Putamen (tissue), 1 donor: ENCODE results near the gene VMO1.

ENCODE experiments used
- DNase-seq: peaks from one replicate; pipeline ENCODE4 v3.0.0-alpha.2; 2016; ENCODE audit warnings: low spot score

Gene VMO1

DNA sequence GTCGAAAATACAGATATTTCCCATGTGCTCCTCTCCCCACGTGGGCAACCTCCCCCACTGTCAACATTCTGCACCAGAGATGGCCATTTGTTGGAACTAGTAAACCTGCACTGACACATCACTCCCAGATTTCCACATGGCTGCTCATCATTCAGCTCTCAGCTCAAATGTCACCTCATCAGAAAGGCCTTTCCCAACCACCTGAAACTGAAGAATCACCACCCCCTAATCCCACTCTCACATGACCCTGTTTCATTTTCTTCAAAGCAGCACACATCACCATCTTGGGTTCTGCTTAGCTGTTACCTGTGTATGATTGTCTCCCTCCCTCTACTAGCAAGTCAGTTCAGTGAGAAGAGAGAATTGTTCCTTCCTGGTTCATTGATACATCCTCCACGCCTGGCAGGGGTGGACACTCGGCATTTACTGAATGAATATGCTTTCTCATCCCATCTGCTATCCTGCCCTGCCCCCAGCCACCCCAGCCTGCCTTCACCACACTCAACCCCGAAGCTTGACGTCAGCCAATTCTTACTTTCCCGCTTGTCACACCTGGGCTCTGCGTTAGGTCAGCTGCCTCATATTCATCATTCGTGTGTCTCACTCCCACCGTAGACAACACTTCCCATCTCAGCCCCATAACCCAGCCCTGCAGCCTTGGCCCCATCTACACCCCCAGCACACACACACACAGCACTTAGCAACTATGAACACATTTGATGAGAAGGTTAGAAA is 14.5 kb upstream of the VMO1 start:
- no peak for DNase-seq

- no peak for DNase-seq
These were observed 10.4 kb upstream of the VMO1 start for GRCh38 chr17:4796552-4796920.

DNA sequence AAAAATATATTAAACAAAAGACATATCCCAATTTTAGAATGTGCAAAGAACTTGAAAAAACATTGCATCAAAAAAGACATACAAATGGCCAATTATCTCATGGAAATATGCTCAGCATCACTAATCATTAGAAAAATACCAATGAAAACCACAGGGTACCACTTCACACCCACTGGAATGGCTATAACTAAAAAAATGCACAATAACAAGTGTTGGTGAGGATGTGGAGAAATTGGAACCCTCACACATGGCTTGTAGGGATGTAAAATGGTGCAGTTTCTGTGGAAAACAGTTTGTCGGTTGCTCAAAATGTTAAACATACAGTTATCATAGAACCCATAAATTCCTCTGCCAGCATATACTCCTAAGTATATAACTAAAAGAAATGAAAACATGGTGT is 9.0 kb upstream of the VMO1 start:
- no peak for DNase-seq

DNA sequence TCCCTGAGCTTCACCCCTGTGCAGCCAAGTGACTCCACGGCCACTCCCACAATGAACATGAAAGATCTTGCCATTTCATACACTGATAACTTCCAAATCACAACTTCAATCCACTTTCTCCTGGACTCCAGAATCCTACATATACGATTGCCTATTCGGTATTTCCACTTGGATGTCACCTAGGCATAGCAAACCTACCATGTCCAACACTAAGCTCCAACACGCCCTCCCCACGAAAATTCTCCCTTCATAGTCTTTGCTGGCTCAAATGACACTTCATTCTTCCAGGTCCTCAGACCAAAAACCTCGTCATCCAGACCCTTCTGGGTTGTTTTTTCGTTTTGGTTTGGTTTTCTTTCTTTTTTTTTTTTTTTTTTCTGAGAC is 4.5 kb upstream of the VMO1 start:
- DNase-seq = no peak

DNA sequence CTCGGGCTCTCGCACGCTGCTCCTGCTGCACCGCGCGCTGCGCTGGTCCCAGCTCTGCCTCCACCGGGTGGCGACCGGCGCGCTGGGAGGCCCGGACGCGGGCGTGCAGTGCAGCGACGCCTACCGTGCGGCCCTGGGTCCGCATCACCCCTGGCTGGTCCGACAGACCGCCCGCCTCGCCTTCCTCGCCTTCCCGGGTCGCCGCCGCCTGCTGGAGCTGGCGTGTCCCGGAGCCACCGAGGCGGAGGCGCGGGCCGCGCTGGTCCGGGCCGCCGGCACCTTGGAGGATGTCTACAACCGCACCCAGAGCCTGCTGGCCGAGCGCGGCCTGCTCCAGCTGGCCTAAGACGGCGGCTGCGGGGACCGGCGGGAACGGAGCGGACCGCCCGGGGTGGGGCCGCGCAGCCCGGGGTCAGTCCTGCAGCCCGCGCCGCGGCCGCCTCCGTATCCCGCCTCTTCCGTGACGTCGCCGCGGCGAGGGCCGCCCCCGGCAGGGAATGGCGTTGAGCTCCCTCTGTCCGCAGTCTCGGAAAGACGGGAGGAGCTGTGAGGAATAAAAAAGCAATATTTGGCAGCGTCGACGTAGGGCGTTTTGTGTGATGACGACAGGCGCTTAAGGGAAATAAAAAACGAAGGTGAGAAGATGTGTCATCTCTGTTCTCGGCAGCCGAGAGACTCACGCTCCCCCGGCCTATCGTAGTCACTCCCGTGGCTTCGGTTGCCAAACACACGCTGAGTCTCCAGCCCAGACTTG is 4.0 kb upstream of the VMO1 start:
- DNase-seq = peak; percentile 88

DNA sequence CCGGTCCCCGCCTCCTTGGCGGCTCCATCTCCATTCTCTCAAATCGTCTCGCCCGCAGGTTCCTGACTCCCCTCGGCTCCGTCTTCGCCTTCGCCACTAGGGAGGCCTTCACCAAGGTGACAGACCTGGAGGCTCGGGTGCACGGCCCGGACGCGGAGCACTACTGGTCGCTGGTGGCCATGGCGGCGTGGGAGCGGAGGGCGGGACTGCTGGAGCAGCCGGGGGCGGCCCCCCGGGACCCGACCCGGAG is 3.5 kb upstream of the VMO1 start:
- no peak for DNase-seq

DNA sequence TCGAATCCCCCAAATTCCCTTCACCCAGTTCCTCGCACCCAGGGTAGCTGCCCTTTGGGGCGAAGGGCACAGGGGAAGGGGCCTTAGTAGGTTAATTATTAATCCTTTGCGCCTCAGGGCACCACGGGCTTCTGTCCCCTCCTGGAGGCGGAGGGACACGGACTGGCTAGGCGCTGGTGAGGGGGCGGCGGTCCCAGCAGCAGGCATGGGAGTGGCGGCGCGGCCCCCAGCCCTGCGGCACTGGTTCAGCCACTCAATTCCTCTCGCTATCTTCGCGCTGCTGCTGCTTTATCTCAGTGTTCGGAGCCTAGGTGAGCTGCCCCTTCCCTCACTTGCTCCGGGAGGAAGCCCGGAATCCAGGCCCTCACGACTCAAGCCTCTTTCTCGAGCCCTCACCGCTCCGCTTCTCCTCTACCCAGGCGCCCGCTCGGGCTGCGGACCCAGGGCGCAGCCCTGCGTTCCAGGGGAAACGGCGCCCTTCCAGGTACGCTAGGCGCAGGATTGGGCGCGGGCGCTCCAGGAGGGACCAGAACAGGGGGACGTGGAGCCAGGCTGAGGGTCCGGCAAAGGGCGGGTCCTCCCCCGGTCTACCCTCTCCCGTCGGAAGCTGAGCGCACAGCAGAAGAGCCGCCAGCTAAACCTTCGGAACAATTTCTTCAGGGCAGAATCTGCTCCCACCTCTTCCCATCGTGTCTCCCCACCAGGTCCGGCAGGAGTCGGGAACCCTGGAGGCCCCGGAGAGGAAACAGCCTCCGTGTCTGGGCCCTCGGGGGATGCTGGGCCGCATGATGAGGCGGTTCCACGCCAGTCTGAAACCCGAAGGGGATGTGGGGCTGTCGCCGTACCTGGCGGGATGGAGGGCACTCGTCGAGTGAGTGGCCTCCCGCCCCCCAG is 2.9 kb upstream of the VMO1 start, which contains the start of gene GLTPD2:
Gene GLTPD2, plus strand, starts transcription at position 158 of the 894 bp plus-strand sequence. Its CDS starts 48 bp downstream, at position 206.
- DNase-seq = no peak

GRCh38 chr17:4788159-4788806 is 2.1 kb upstream of the VMO1 start:
- DNase-seq = no peak

GRCh38 chr17:4786516-4786915 is 352 bp upstream of the VMO1 start:
- DNase-seq = no peak

- no peak for DNase-seq
These were observed 656 bp downstream of the VMO1 start for GRCh38 chr17:4785311-4786105.

DNA sequence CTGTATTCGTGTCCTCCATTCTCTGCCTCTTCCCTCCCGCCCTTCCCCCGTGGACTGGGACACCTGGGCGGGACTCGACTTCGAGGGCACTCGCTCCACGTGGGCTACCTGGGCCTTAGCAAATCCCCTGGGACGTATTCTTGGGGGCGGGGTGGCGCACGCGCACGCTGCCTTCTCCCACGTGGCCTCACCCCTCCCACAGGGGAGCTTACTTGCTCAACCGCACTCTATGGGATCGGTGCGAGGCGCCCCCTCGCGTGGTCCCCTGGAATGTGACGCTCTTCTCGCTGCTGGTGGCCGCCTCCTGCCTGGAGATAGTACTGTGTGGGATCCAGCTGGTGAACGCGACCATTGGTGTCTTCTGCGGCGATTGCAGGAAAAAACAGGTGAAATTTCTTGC is 3.5 kb downstream of the VMO1 start:
- no peak for DNase-seq

- no peak for DNase-seq
These were observed 5.7 kb downstream of the VMO1 start for GRCh38 chr17:4780325-4780955.

GRCh38 chr17:4777969-4778760 is 8.0 kb downstream of the VMO1 start:
- DNase-seq = no peak

DNA sequence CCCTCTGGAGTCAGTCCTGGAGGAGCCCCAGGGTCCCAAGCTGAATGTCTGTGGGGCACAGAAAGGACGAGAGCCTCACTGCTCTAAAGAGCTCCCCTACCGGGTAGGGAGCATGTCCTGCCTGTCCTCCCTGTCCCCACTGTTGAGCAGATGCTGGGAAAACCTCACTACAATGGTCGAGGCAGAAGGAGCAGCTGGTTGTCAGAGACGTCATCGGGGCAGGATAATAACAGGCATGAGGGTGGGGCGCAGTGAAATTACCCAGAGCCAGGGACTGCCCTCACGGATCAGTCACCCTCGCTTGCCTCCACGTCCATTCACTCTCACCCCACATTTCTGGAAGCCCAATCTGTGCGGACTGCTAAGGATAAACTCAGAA is 13.9 kb downstream of the VMO1 start:
- no peak for DNase-seq

GRCh38 chr17:4771519-4772234 is 14.5 kb downstream of the VMO1 start, which contains the start of gene TM4SF5:
TM4SF5 (plus strand) TSS chr17:4771886; CDS start chr17:4771923, 37 bp downstream.
- no peak for DNase-seq

- DNase-seq = no peak
These were observed 16.5 kb downstream of the VMO1 start for GRCh38 chr17:4769628-4770027.

- DNase-seq = no peak
These were observed 17.9 kb downstream of the VMO1 start for GRCh38 chr17:4768298-4768697.

DNA sequence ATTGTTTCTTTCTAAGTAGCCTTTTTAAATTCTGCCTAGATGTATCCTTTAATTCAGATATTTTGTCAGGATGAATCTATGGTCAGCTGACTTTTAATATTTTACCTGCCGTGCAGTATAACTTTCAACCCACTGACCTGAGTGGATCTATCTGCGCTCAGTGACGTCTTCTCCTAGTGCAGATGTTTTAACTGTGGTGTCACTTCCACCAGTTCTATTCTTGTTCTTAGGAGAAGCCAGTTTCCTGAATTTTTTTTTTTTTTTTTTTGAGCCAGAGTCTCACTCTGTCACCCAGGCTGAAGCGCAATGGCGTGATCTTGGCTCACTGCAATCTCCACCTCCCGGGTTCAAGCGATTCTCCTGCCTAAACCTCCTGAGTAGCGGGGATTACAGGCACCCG is 19.4 kb downstream of the VMO1 start:
- no peak for DNase-seq

GRCh38 chr17:4766201-4766600 is 20.0 kb downstream of the VMO1 start:
- no peak for DNase-seq

- DNase-seq = peak; percentile 23
These were observed 21.6 kb downstream of the VMO1 start for GRCh38 chr17:4764595-4764994.
